Activated CD4-positive, alpha-beta T cell treated with anti-CD3 and anti-CD28 coated beads for 48 hours (primary cell): ENCODE measurements around the gene ZBTB8B.
"Not testable (repeated sequence)": the region's sequence is repeated elsewhere in the genome, so short reads cannot be mapped to it uniquely, and the experiment has no call there.

Experiments used
- DNase-seq: peaks from one replicate; pipeline ENCODE4 v3.0.0-alpha.2; 2020

The ZBTB8B gene

DNA sequence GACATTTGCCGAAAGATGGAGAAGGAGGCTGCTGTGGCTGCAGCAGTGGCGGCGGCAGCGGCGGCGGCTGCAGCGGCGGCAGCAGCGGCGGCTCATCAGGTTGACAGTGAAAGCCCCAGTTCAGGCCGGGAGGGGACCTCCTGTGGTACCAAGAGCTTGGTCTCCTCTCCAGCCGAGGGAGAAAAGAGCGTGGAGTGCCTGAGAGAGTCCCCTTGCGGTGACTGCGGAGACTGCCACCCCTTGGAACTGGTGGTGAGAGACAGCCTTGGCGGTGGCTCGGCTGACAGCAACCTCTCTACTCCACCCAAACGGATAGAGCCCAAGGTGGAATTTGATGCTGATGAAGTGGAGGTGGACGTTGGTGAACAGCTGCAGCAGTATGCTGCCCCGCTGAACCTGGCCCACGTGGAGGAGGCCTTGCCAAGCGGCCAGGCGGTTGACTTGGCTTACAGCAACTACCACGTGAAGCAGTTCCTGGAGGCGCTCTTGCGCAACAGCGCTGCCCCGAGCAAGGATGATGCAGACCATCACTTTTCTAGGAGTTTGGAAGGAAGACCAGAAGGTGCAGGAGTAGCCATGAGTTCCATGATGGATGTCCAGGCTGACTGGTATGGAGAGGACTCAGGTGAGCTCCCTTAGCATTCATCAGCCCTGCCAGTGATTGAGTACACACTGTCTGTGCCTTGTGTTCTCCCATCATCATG, 6.3 kb downstream of the ZBTB8B start:
- DNase-seq: peak; percentile 53

GRCh38 chr1:32471695-32472362, 7.0 kb downstream of the ZBTB8B start:
- DNase-seq: no peak

GRCh38 chr1:32472966-32473365, 8.1 kb downstream of the ZBTB8B start:
- DNase-seq: not testable (repeated sequence)

GRCh38 chr1:32474954-32475353, 10.1 kb downstream of the ZBTB8B start:
- no peak for DNase-seq

- DNase-seq: no peak
Measured at GRCh38 chr1:32480003-32480402, 15.1 kb downstream of the ZBTB8B start.

DNA sequence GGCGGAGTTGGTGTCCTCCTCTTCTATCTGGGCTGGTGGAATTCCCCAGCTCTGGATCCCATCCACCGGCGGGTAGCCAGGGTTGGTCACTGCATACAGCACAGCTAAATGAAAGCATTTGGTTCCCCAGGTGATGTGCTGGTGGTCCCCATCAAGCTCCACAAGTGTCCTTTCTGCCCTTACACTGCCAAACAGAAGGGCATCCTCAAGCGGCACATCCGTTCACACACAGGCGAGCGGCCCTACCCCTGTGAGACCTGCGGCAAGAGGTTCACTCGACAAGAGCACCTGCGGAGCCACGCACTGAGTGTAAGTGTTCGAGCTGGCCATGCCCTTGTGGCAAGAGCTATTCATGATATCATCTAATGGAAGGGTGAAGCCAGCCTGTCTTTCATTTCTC, 15.9 kb downstream of the ZBTB8B start:
- no peak for DNase-seq

- DNase-seq: not testable (repeated sequence)
Measured at GRCh38 chr1:32481788-32482187, 16.9 kb downstream of the ZBTB8B start.

DNA sequence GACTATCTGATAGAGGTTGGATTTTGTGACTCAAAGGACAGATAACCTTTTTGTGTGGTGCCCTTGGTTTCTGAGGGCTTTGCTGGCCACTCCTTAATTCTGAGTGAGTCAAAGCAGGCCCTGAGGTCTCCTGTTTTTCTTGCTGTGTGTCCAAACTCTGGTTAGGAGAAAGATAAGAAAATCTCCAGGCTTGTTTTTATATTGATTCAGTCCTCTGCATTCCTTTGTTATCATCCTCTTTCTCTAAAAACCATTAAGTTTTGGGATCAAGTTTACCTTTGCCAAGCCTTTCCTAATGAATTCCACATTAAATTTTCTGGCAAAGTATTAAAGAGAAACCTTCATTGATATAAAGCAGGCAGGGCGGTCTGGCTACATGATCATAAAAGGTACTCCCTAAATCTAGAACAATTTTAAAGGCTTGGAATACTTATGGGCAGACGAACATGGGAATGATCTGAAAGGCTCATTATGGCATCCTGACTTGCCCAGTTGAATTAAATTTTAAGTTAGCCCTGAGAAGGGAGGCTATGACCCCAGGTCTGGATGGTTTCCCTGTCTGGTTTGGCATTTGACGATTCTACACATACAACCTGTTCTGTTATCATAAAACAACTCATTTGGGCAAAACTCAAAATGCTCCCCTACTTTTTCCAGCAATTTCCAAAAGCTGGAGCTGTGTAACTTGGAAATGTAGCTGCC, 20.8 kb downstream of the ZBTB8B start:
- no peak for DNase-seq

DNA sequence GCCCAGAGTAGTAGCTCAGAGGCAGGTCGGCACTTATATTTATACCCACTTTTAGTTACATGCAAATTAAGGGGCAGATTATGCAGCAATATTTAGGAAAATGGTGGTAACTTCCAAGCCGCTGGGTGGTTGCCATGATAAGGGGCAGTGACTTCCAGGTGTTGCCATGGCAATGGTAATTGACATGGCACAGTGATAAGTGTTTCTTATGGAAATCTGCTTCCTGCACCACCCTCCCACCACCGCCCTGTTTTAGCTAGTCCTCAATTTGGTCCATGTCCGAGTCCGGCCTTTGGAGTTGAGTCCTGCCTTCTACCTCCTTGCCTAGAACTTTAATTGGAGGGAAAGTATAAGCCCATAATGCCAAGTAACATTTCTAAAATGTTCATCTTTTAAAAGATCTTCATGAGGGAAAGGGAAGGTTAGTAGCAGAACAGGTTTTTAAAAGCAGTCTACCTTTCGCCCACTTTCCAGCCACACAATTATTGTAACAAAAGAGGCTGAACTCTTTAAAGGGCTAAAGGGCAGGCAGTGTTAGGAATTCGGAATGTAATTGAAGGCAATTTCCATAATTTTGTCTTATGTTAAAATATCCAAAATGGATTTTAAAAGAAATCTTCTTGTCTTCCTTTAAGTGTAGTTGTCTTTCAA, 21.7 kb downstream of the ZBTB8B start:
- no peak for DNase-seq

- DNase-seq: no peak
Measured at GRCh38 chr1:32487182-32487581, 22.3 kb downstream of the ZBTB8B start.

DNA sequence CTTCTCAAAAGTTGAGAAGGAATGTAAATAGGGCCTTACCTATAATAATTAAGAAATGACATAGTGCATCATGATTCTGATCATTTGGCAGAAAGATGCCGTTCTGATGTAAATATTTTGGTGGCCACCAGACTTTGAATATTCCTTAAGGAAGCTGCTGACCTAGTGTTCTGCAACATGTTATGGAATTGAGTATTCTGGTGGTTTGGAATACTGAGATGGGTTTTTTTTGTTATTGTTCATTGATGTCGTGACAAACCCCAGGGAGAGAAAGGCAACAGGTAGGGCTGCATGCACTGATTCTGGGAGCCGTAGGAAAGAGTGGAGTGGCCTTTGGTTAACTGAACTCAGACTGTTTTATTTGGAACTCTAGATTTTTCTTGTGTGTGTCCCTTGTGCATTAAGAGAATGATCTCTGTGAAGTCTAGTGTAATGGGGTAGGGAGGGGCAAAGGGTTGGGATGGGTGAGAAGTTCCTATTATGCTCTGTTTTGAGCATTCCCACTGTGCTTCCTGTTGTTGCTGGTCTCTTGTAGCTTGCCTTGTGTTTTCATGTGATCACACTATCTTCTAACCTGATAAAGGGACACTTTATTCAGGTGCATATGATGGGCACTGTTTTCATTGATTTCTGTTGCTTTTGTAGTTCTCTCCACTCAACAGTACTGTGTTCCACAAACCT, 25.0 kb downstream of the ZBTB8B start:
- DNase-seq: no peak

- no peak for DNase-seq
Measured at GRCh38 chr1:32491386-32491785, 26.5 kb downstream of the ZBTB8B start.

- no peak for DNase-seq
Measured at GRCh38 chr1:32494196-32494595, 29.3 kb downstream of the ZBTB8B start.

DNA sequence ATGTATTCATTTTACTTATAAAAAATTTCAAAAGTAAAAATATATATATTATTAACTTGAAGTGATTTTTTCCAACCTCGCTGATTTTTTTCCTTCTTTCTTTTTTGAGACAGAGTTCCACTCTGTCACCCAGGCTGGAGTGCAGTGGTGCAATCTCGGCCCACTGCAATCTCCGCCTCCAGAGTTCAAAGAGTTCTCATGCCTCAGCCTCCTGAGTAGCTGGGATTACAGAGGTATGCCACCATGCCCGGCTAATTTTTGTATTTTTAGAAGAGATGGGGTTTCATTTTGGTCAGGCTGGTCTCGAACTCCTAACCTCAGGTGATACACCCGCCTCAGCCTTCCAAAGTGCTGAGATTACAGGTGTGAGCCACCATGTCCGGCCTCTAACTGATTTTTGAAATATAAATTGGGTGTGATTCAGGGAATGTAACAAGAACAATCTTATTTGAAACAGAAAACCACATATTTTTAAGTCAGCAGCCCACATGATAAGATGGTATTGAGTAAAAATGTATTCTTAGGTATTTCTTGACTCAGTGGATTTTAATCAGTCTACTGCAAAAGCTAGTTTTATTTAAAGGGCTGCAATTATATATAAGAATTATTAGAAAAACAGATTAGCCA, 30.0 kb downstream of the ZBTB8B start:
- DNase-seq: no peak

- DNase-seq: no peak
Measured at GRCh38 chr1:32496127-32496526, 31.3 kb downstream of the ZBTB8B start.

- DNase-seq: no peak
Measured at GRCh38 chr1:32498751-32499150, 33.9 kb downstream of the ZBTB8B start.

- DNase-seq: peak; percentile 44
Measured at GRCh38 chr1:32500387-32501209, 35.7 kb downstream of the ZBTB8B start.

- no peak for DNase-seq
Measured at GRCh38 chr1:32501865-32502264, 37.0 kb downstream of the ZBTB8B start.

- no peak for DNase-seq
Measured at GRCh38 chr1:32503153-32503552, 38.3 kb downstream of the ZBTB8B start.

GRCh38 chr1:32507021-32507420, 42.1 kb downstream of the ZBTB8B start:
- DNase-seq: no peak

DNA sequence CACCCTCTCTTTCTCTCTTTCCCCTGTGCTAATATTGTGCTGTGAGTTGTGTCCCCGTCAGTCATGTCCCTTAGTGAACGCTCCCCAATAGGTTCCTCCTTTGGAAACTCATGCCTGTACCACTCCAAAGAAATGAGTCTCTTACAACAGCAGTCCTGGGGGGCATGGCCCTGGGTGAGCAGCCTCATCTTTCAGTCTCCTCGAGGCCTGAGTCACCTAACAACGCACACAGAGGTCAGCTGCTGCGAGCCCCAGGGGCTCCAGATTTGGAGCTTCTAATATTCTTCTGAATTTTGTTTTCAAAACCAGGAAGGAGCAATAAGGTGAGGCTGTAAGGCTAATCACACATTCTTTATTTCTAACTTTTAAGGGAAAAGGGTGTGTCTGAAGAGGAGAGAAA, 43.9 kb downstream of the ZBTB8B start:
- DNase-seq: no peak

DNA sequence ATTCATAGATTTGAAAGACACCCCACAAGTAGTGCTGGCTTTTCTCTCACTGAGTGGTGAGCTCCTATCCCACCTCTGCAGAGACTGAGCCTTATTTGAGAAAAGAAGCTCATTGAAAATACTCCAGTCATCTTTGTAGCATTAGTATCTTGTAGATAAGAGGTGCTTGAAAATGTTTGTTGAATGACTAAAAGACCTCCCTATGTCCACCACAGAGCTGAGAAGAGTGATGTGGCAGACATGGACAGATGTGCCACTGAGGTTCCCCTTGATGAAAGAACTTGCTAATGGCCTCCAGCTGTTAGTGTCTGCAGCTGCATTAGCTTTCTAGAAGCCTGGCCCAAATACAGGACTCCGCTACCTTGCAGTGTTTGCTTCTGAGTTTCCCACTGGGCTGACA, 45.1 kb downstream of the ZBTB8B start:
- no peak for DNase-seq
